Tibial artery (tissue), 4 donors: ENCODE results near the gene TMOD2.

Source experiments
- DNase-seq, 2 donors: peaks; one replicate each; pipeline ENCODE4 v3.0.0-alpha.2; 2019
- H3K27ac ChIP-seq, 2 donors: fragments of 200-600 bp; sonication (generic) in 1 of 2; 1 replicate in 1 of 2; 2 replicates in 1 of 2; pipeline ENCODE4 v1.5.1; 2018 to 2019; ENCODE audit warnings: mild to moderate bottlenecking in 1 of 2
- H3K27me3 ChIP-seq, 2 donors: fragments of 200-600 bp; sonication (generic) in 1 of 2; one replicate each; pipeline versions ENCODE4 v1.5.1 to v1.6.0; 2016 to 2019
- H3K36me3 ChIP-seq, 3 donors: fragments of 200-600 bp; sonication (generic) in 2 of 3; one replicate each; pipeline ENCODE4 v1.5.1; 2016 to 2019; ENCODE audit warnings: mild to moderate bottlenecking in 2 of 3
- H3K4me1 ChIP-seq, 4 donors: fragments of 200-600 bp; sonication (generic) in 2 of 4; 1 replicate in 3 of 4; 2 replicates in 1 of 4; pipeline ENCODE4 v1.5.1; 2016 to 2019
- H3K4me3 ChIP-seq, 2 donors: fragments of 200-600 bp; sonication (generic) in 1 of 2; 1 replicate in 1 of 2; 2 replicates in 1 of 2; pipeline ENCODE4 v1.5.1; 2018 to 2019; ENCODE audit warnings: mild to moderate bottlenecking in 2 of 2
- H3K9me3 ChIP-seq, 3 donors: fragments of 200-600 bp; sonication (generic) in 1 of 3; one replicate each; pipeline ENCODE4 v1.5.1; 2016 to 2019
- CTCF ChIP-seq, 2 experiments: fragments of 200-600 bp in 1 of 2; fragments of 450-650 bp in 1 of 2; IDR thresholded peaks; one replicate each; pipeline ENCODE4 v1.5.1; 2017 to 2019; ENCODE audit warnings: antibody characterized with exemption in 2 of 2, mild to moderate bottlenecking in 1 of 2, moderate library complexity in 1 of 2
- intact Hi-C: fragments of 100-400 bp; cut with DNase I; formaldehyde crosslinking; loops from one replicate; pipeline ENCODE4 v1.15.0; 2023; ENCODE audit warnings: low total_unique reads

TMOD2 gene

GRCh38 chr15:51828621-51829375, 77.4 kb downstream of the TMOD2 start:
- DNase-seq: no peak
- Histone ChIP-seq H3K4me1 (peaks cover 0 to 36% (median 11%) of the 10 kb centered on the region in 4 donors), H3K4me3 (peak overlapping the region; percentile 87 to 95), H3K36me3 (no peaks in the 10 kb centered on the region), H3K27ac (peak overlapping the region; percentile 95), H3K9me3 (no peaks in the 10 kb centered on the region), H3K27me3 (no peaks in the 10 kb centered on the region)
- intact Hi-C loops: no loop called here
- TF ChIP-seq CTCF (IDR thresholded peaks at IDR 0.05): no peak

GRCh38 chr15:51829376-51830275, 78.2 kb downstream of the TMOD2 start, which contains the start of gene TMOD3:
Gene TMOD3, plus strand, starts transcription at chr15:51829653. Its CDS starts 33,232 bp downstream, at chr15:51862885.
- intact Hi-C loops: no loop called here
- Histone ChIP-seq H3K27me3 (no peaks in the 10 kb centered on the region), H3K4me1 (peaks cover 0 to 41% (median 11%) of the 10 kb centered on the region in 4 donors), H3K27ac (peak within 1 kb of the TSS; percentile 95), H3K9me3 (no peaks in the 10 kb centered on the region), H3K4me3 (peak within 1 kb of the TSS; percentile 87 to 95), H3K36me3 (no peaks in the 10 kb centered on the region)
- no peak for TF ChIP-seq CTCF (IDR thresholded peaks at IDR 0.05)
- peak; percentile 92 to 94 for DNase-seq

- intact Hi-C loops: no loop called here
- no peaks in the 10 kb centered on the region for H3K27me3 ChIP-seq
- peak overlapping the region; percentile 95 for H3K27ac ChIP-seq
- H3K4me3 ChIP-seq: peak overlapping the region; percentile 87 to 95
- no peaks in the 10 kb centered on the region for H3K9me3 ChIP-seq
- DNase-seq: no peak
- TF ChIP-seq CTCF (IDR thresholded peaks at IDR 0.05): no peak
- H3K4me1 ChIP-seq: peaks cover 0 to 48% (median 14%) of the 10 kb centered on the region in 4 donors
- H3K36me3 ChIP-seq: no peaks in the 10 kb centered on the region
Observed at GRCh38 chr15:51830276-51830806, 78.9 kb downstream of the TMOD2 start.

- Histone ChIP-seq H3K36me3 (no peaks in the 10 kb centered on the region), H3K4me3 (no peak overlapping the region), H3K27me3 (no peaks in the 10 kb centered on the region), H3K9me3 (no peaks in the 10 kb centered on the region), H3K4me1 (peaks cover 0 to 82% (median 21%) of the 10 kb centered on the region in 4 donors), H3K27ac (no peak overlapping the region)
- no peak for DNase-seq
- intact Hi-C loops: no loop called here
- TF ChIP-seq CTCF (IDR thresholded peaks at IDR 0.05): no peak
Observed at GRCh38 chr15:51833772-51834171, 82.4 kb downstream of the TMOD2 start.

- Histone ChIP-seq H3K4me3 (no peak overlapping the region), H3K27ac (no peak overlapping the region), H3K27me3 (no peaks in the 10 kb centered on the region), H3K4me1 (peaks cover 0 to 78% (median 14%) of the 10 kb centered on the region in 4 donors), H3K36me3 (no peaks in the 10 kb centered on the region), H3K9me3 (no peaks in the 10 kb centered on the region)
- no peak for DNase-seq
- no peak for TF ChIP-seq CTCF (IDR thresholded peaks at IDR 0.05)
- intact Hi-C loops: no loop called here
Observed at GRCh38 chr15:51837792-51838251, 86.4 kb downstream of the TMOD2 start.
